IMR-90 (cell line): ENCODE results near the gene SLC6A3. TPM values are rescaled to one million over a fixed set of nuclear protein-coding genes. Genes with fewer than 3 reads are reported as not detected.

Experiments
- ATAC-seq: fragments of 200-7000 bp; cut with Tn5 transposase; 2 replicates; pipeline ENCODE4 v1.9.1; 2020; ENCODE audit warnings: low read depth, mild to moderate bottlenecking, moderate library complexity
- BruUV-seq: library from RNA; stranded (reverse); fragments of 400-500 nt; replicated peaks from 2 replicates; lab custom pipeline; 2021; lab: Mats Ljungman, UMichigan
- CTCF ChIA-PET: fragments of 300-600 bp; formaldehyde crosslinking; extraction: SDS; loops from one replicate; lab custom pipeline; 2021; ENCODE audit warnings: antibody characterized with exemption; lab: Yijun Ruan, JAX
- POLR2A ChIA-PET: fragments of 300-600 bp; sonication (Branson Sonifier 250); formaldehyde crosslinking; loops from one replicate; lab custom pipeline; 2022; ENCODE audit warnings: antibody characterized with exemption; ENCODE audit not compliant: unreplicated experiment; lab: Charles Lee
- DNase-seq: peaks from one replicate; pipeline ENCODE4 v3.0.0; 2013
- H2AFZ ChIP-seq: replicated peaks from 2 replicates; pipeline ENCODE3; 2013; ENCODE audit warnings: low read length, mild to moderate bottlenecking; ENCODE audit not compliant: poor library complexity
- H2AK5ac ChIP-seq: 2 replicates; pipeline ENCODE4 v1.6.1; 2013; ENCODE audit warnings: low read depth, low read length, inconsistent platforms
- H2AK9ac ChIP-seq: replicated peaks from 2 replicates; pipeline ENCODE3; 2013; ENCODE audit warnings: mild to moderate bottlenecking, low read depth, low read length, moderate library complexity; ENCODE audit not compliant: poor library complexity
- H2BK120ac ChIP-seq: 2 replicates; pipeline ENCODE4 v1.6.1; 2013; ENCODE audit warnings: low read depth, low read length, inconsistent platforms
- H2BK15ac ChIP-seq: 3 replicates; pipeline ENCODE4 v1.6.1; 2013; ENCODE audit warnings: low read depth, low read length, inconsistent platforms
- H2BK20ac ChIP-seq: 2 replicates; pipeline ENCODE4 v1.6.1; 2013; ENCODE audit warnings: low read depth, mild to moderate bottlenecking, inconsistent platforms, low read length, moderate library complexity
- H2BK5ac ChIP-seq: 2 replicates; pipeline ENCODE4 v1.6.1; 2013; ENCODE audit warnings: mild to moderate bottlenecking, low read depth, low read length, inconsistent platforms; ENCODE audit not compliant: poor library complexity, severe bottlenecking
- H3K14ac ChIP-seq: replicated peaks from 2 replicates; pipeline ENCODE4 v1.6.1; 2013; ENCODE audit warnings: low read depth, low read length, inconsistent platforms
- H3K18ac ChIP-seq: 2 replicates; pipeline ENCODE4 v1.6.1; 2013; ENCODE audit warnings: low read depth, low read length, control low read depth
- H3K23ac ChIP-seq: 2 replicates; pipeline ENCODE4 v1.6.1; 2013; ENCODE audit warnings: low read depth, low read length, inconsistent platforms
- H3K27ac ChIP-seq: 2 replicates; pipeline ENCODE4 v1.5.1; 2013; ENCODE audit warnings: mild to moderate bottlenecking, control low read depth, low read length; ENCODE audit not compliant: insufficient read depth
- H3K27me3 ChIP-seq: 2 replicates; pipeline ENCODE4 v1.6.1; 2013; ENCODE audit warnings: low read length; ENCODE audit not compliant: control insufficient read depth, insufficient read depth
- H3K36me3 ChIP-seq: 2 replicates; pipeline ENCODE4 v1.6.1; 2013; ENCODE audit warnings: low read length, mixed read lengths; ENCODE audit not compliant: control insufficient read depth, insufficient read depth
- H3K4ac ChIP-seq: 2 replicates; pipeline ENCODE4 v1.6.1; 2013; ENCODE audit warnings: low read depth, low read length, inconsistent platforms
- H3K4me1 ChIP-seq: 2 replicates; pipeline ENCODE4 v1.6.1; 2013; ENCODE audit warnings: low read length, mixed read lengths; ENCODE audit not compliant: control insufficient read depth, insufficient read depth
- H3K4me2 ChIP-seq: 2 replicates; pipeline ENCODE4 v1.6.1; 2013; ENCODE audit warnings: low read depth, mild to moderate bottlenecking, control low read depth, low read length, moderate library complexity
- H3K4me3 ChIP-seq: 2 replicates; pipeline ENCODE4 v1.5.1; 2013; ENCODE audit warnings: low read depth, mild to moderate bottlenecking, control low read depth, low read length, moderate library complexity; ENCODE audit not compliant: insufficient read depth
- H3K56ac ChIP-seq: 2 replicates; pipeline ENCODE4 v1.6.1; 2013; ENCODE audit warnings: low read length, inconsistent platforms; ENCODE audit not compliant: insufficient read depth; ENCODE audit errors: extremely low read depth
- H3K79me1 ChIP-seq, 2 experiments: 2 replicates each; pipeline ENCODE4 v1.6.1; 2013; ENCODE audit warnings: low read length in 2 of 2, inconsistent platforms in 1 of 2, low read depth in 1 of 2
- H3K9ac ChIP-seq: 2 replicates; pipeline ENCODE4 v1.6.1; 2013; ENCODE audit warnings: low read depth, low read length, control low read depth
- H3K9me1 ChIP-seq: 2 replicates; pipeline ENCODE4 v1.6.1; 2013; ENCODE audit warnings: low read length, inconsistent platforms; ENCODE audit not compliant: insufficient read depth
- H3K9me3 ChIP-seq: 2 replicates; pipeline ENCODE4 v1.6.1; 2013; ENCODE audit warnings: low read length; ENCODE audit not compliant: control insufficient read depth, insufficient read depth
- H4K20me1 ChIP-seq: 2 replicates; pipeline ENCODE4 v1.6.1; 2013; ENCODE audit warnings: low read length, inconsistent platforms; ENCODE audit not compliant: insufficient read depth
- H4K5ac ChIP-seq: 2 replicates; pipeline ENCODE4 v1.6.1; 2013; ENCODE audit warnings: mild to moderate bottlenecking, low read depth, low read length, control low read depth
- H4K8ac ChIP-seq, 2 experiments: 2 replicates each; pipeline ENCODE4 v1.6.1; 2013; ENCODE audit warnings: low read depth in 2 of 2, low read length in 2 of 2, control low read depth in 1 of 2, inconsistent platforms in 1 of 2
- H4K91ac ChIP-seq: 2 replicates; pipeline ENCODE4 v1.6.1; 2013; ENCODE audit warnings: low read depth, low read length, inconsistent platforms; ENCODE audit not compliant: insufficient read depth
- BHLHE40 ChIP-seq: fragments of 150-350 bp; IDR thresholded peaks from 2 replicates; pipeline ENCODE4 v1.6.1; 2016; ENCODE audit warnings: mild to moderate bottlenecking, low read depth, low read length
- CEBPB ChIP-seq: IDR thresholded peaks from 2 replicates; pipeline ENCODE4 v1.6.1; 2012; ENCODE audit warnings: low read depth, low read length, improper control_type of control experiment
- CHD1 ChIP-seq: IDR thresholded peaks from 2 replicates; pipeline ENCODE4 v1.6.1; 2012; ENCODE audit warnings: low read depth, low read length, improper control_type of control experiment
- ELK1 ChIP-seq: fragments of 150-350 bp; IDR thresholded peaks from 2 replicates; pipeline ENCODE4 v1.6.1; 2016; ENCODE audit warnings: low read depth, mild to moderate bottlenecking, low read length, moderate library complexity, borderline replicate concordance
- FOS ChIP-seq: fragments of 150-350 bp; IDR thresholded peaks from 2 replicates; pipeline ENCODE4 v1.6.1; 2016; ENCODE audit warnings: low read depth, low read length
- MAFK ChIP-seq: IDR thresholded peaks from 2 replicates; pipeline ENCODE4 v1.6.1; 2012; ENCODE audit warnings: low read depth, low read length, improper control_type of control experiment
- MAZ ChIP-seq: IDR thresholded peaks from 2 replicates; pipeline ENCODE4 v1.6.1; 2012; ENCODE audit warnings: low read depth, mild to moderate bottlenecking, low read length, improper control_type of control experiment, moderate library complexity, borderline replicate concordance
- MXI1 ChIP-seq: IDR thresholded peaks from 2 replicates; pipeline ENCODE4 v1.6.1; 2012; ENCODE audit warnings: low read depth, mild to moderate bottlenecking, low read length, moderate library complexity, borderline replicate concordance
- NFE2L2 ChIP-seq: fragments of 150-350 bp; IDR thresholded peaks from 2 replicates; pipeline ENCODE4 v1.6.1; 2016; ENCODE audit warnings: low read depth, mild to moderate bottlenecking, low read length
- POLR2A ChIP-seq: IDR thresholded peaks from 2 replicates; pipeline ENCODE4 v1.6.1; 2012; ENCODE audit warnings: mild to moderate bottlenecking, low read depth, low read length
- RAD21 ChIP-seq: IDR thresholded peaks from 2 replicates; pipeline ENCODE4 v1.6.1; 2012; ENCODE audit warnings: low read length, improper control_type of control experiment
- RCOR1 ChIP-seq: IDR thresholded peaks from 2 replicates; pipeline ENCODE4 v1.6.1; 2012; ENCODE audit warnings: mild to moderate bottlenecking, low read length, improper control_type of control experiment; ENCODE audit not compliant: insufficient replicate concordance
- RFX5 ChIP-seq: IDR thresholded peaks from 2 replicates; pipeline ENCODE4 v1.8.0; 2012; ENCODE audit warnings: low read depth, mild to moderate bottlenecking, low read length, moderate library complexity
- SMC3 ChIP-seq: fragments of 150-350 bp; IDR thresholded peaks from 2 replicates; pipeline ENCODE4 v1.6.1; 2016; ENCODE audit warnings: low read depth, mild to moderate bottlenecking, antibody characterized with exemption, low read length, moderate library complexity
- USF2 ChIP-seq: fragments of 150-350 bp; IDR thresholded peaks from 2 replicates; pipeline ENCODE4 v1.6.1; 2017; ENCODE audit warnings: mild to moderate bottlenecking, antibody characterized with exemption, low read length, low read depth
- WGBS, 2 experiments: methylation state at CpG; one replicate each; pipeline versions ENCODE4 v1.1.5 to v1.1.7; 2013; ENCODE audit warnings: missing lambda C conversion rate in 2 of 2; ENCODE audit not compliant: insufficient read length in 1 of 2; ENCODE audit errors: extremely low coverage in 2 of 2; 5-methylcytosine and 5-hydroxymethylcytosine counted together
- dilution Hi-C: fragments of 300-500 bp; cut with HindIII; formaldehyde crosslinking; loops from one replicate; pipeline ENCODE4 v1.14.3; 2018; ENCODE audit warnings: low sequenced_read_pairs; ENCODE audit not compliant: unreplicated experiment
- in situ Hi-C: fragments of 300-500 bp; cut with MboI; formaldehyde crosslinking; loops from 3 replicates; pipeline ENCODE4 v1.14.3; 2019; ENCODE audit warnings: low sequenced_read_pairs, inconsistent platforms, mixed read lengths
- intact Hi-C: fragments of 100-400 bp; cut with micrococcal nuclease; formaldehyde crosslinking; loops from 2 replicates; pipeline ENCODE4 v1.10.0; 2022
- polyA plus RNA-seq, 3 experiments: library from polyadenylated mRNA; depleted of rRNA; stranded (reverse); fragments of >200 nt; gene quantifications; 2 replicates each; pipeline ENCODE4 v1.2.3, GENCODE V29; 2012; ENCODE audit warnings: low replicate concordance in 1 of 3
- total RNA-seq: library from RNA; depleted of rRNA; stranded (reverse); fragments of >200 nt; gene quantifications from 2 replicates; pipeline ENCODE4 v1.2.3, GENCODE V29; 2012
- TF ChIP-seq, protein P1 (sequence below): conservative IDR thresholded peaks from 2 replicates; pipeline ENCODE4 v1.5.1; 2012; ENCODE audit warnings: mild to moderate bottlenecking, low read depth, low read length, improper control_type of control experiment

SLC6A3 gene
- total and polyA plus RNA-seq, 2 of the 4 experiments (the other 2 are of a cell fraction), result not detected

DNA sequence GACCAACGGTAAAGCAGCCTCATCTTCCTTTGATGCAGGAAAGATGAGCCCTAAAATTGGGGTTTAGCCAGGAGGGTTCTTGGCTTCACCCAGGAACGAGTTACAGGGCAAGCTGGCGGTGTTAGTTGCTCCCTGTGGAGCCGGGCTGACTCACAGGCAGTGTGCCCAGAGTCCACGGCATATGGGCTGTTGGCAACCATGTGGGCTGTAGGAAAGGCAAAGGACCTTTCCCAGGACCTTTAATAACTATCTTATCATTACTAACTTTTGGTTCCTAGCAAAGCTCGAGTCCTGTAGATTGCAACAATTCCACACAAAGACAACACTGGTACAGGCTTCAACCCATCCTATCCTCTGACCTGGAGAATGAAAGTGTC, 70.6 kb downstream of the SLC6A3 start:
- Histone ChIP-seq H2AFZ (no peak overlapping the region), H2BK20ac (no peak overlapping the region), H3K23ac (no peak overlapping the region), H3K9me3 (peaks cover under 1% of the 10 kb centered on the region; the same call in 1 of the 2 replicates), H3K27me3 (peaks cover 34% of the 10 kb centered on the region), H3K9ac (no peak overlapping the region), H4K20me1 (no peaks in the 10 kb centered on the region), H3K4me3 (no peak overlapping the region), H3K56ac (no peak overlapping the region), H3K36me3 (no peaks in the 10 kb centered on the region), H3K79me1 (no peaks in the 10 kb centered on the region), H4K91ac (no peak overlapping the region), H3K27ac (no peak overlapping the region), H3K4me2 (no peak overlapping the region), H3K14ac (no peak overlapping the region), H3K9me1 (no peaks in the 10 kb centered on the region), H2BK15ac (no peak overlapping the region), H4K8ac (no peak overlapping the region), H2BK5ac (no peak overlapping the region), H3K4me1 (no peaks in the 10 kb centered on the region), H2AK5ac (no peak overlapping the region), H2BK120ac (no peak overlapping the region), H4K5ac (no peak overlapping the region), H3K18ac (no peak overlapping the region), H3K4ac (no peak overlapping the region), H2AK9ac (no peak overlapping the region)
- no peak for ATAC-seq
- 40% methylated on average over 1 of the region's 6 CpGs; no CpG with 5 or more reads in 1 of the 2 experiments for WGBS, 2 experiments
- POLR2A ChIA-PET, result no interaction called here
- dilution Hi-C loops, result no loop called here
- BruUV-seq, result no TSS peak
- in situ Hi-C loops, result loop anchor here (25.0 kb wide), 1 partner anchor 263 kb away; no protein-coding TSS in a partner anchor
- CTCF ChIA-PET, result no interaction called here
- intact Hi-C loops, result no loop called here
- TF ChIP-seq RFX5 (no peak), POLR2A (no peak), MAZ (no peak), MAFK (no peak), FOS (no peak), SMC3 (no peak), CEBPB (no peak), RCOR1 (no peak), CHD1 (no peak), USF2 (no peak), ELK1 (no peak), RAD21 (no peak), NFE2L2 (no peak), BHLHE40 (no peak), MXI1 (no peak)
- TF ChIP-seq, protein P1, sequence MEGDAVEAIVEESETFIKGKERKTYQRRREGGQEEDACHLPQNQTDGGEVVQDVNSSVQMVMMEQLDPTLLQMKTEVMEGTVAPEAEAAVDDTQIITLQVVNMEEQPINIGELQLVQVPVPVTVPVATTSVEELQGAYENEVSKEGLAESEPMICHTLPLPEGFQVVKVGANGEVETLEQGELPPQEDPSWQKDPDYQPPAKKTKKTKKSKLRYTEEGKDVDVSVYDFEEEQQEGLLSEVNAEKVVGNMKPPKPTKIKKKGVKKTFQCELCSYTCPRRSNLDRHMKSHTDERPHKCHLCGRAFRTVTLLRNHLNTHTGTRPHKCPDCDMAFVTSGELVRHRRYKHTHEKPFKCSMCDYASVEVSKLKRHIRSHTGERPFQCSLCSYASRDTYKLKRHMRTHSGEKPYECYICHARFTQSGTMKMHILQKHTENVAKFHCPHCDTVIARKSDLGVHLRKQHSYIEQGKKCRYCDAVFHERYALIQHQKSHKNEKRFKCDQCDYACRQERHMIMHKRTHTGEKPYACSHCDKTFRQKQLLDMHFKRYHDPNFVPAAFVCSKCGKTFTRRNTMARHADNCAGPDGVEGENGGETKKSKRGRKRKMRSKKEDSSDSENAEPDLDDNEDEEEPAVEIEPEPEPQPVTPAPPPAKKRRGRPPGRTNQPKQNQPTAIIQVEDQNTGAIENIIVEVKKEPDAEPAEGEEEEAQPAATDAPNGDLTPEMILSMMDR, result no peak
- no peak for DNase-seq
